Upper lobe of left lung (tissue), 4 donors: ENCODE measurements around the gene RGS9.

ENCODE experiments used
- POLR2AphosphoS5 ChIP-seq, 2 donors: sonication (generic); formaldehyde crosslinking; IDR thresholded peaks; one replicate each; pipeline ENCODE4 v1.5.1; 2017; ENCODE audit warnings: antibody characterized with exemption in 2 of 2
- TF ChIP-seq, protein P1 (sequence below), 6 experiments: fragments of 450-650 bp in 4 of 6; fragments of 200-600 bp in 2 of 6; sonication (generic) in 2 of 6; IDR thresholded peaks; one replicate each; pipeline ENCODE4 v1.5.1; 2016 to 2019; ENCODE audit warnings: antibody characterized with exemption in 6 of 6

GRCh38 chr17:65131946-65132345, 5.2 kb upstream of the RGS9 start:
- TF ChIP-seq POLR2AphosphoS5 (IDR thresholded peaks at IDR 0.05) = no peak
- TF ChIP-seq, protein P1, sequence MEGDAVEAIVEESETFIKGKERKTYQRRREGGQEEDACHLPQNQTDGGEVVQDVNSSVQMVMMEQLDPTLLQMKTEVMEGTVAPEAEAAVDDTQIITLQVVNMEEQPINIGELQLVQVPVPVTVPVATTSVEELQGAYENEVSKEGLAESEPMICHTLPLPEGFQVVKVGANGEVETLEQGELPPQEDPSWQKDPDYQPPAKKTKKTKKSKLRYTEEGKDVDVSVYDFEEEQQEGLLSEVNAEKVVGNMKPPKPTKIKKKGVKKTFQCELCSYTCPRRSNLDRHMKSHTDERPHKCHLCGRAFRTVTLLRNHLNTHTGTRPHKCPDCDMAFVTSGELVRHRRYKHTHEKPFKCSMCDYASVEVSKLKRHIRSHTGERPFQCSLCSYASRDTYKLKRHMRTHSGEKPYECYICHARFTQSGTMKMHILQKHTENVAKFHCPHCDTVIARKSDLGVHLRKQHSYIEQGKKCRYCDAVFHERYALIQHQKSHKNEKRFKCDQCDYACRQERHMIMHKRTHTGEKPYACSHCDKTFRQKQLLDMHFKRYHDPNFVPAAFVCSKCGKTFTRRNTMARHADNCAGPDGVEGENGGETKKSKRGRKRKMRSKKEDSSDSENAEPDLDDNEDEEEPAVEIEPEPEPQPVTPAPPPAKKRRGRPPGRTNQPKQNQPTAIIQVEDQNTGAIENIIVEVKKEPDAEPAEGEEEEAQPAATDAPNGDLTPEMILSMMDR (IDR thresholded peaks at IDR 0.05) = no peak
